ENCODE data around the gene MAP9.
"Not testable (repeated sequence)": the region's sequence is repeated elsewhere in the genome, so short reads cannot be mapped to it uniquely, and the experiment has no call there.

- not testable (repeated sequence) for TF ChIP-seq EZH2phosphoT487 (IDR thresholded peaks at IDR 0.05; ENCODE audit: insufficient read depth, low read depth); EZH2 (IDR thresholded peaks at IDR 0.05; ENCODE audit: insufficient read depth, poor library complexity, severe bottlenecking)
Observed at GRCh38 chr4:155424778-155425177, 48.0 kb upstream of the MAP9 start.

All from GM23248 (cell line).